ENCODE results near the gene SLC2A6.

Gene SLC2A6

DNA sequence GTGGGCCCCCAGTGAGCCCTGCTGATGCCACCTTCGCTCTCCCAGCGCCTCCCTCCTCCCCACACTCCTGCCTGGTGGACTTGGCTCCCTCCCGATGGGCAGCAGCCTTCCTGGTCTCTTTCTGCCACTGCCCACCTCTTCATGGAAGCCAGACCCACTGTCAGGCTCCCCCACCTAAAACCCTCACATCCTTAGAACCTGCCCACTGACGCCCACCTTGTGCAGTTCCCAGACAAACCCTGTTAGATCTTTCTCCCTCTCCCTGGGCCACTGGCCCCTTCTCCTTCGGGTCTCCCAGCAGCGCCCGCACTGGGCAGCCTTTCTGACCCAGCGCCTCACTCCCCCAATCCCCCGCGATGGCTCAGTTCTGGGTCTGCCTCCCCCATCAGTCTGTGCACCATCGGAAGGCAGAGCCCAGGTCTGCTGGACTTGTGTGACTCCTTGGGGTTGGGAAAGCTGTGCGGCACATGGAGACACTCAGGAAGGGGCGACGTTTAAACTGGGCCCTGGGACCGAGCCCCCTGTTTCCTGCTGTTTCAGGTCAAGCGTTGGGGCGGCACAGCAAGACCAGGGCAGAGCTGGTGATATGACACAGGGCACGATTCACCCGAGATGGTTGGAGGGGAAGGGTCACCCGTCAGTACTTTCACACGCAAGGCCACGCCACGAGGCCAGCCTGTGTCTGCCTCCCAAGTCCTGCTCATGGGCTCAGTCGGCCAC is 28.5 kb upstream of the SLC2A6 start:
- CTCF ChIA-PET: interaction anchor here (0.7 kb wide), 1 partner anchor 488 kb away, joined by 3 read pairs; no protein-coding TSS in a partner anchor
- TF ChIP-seq, protein P1, sequence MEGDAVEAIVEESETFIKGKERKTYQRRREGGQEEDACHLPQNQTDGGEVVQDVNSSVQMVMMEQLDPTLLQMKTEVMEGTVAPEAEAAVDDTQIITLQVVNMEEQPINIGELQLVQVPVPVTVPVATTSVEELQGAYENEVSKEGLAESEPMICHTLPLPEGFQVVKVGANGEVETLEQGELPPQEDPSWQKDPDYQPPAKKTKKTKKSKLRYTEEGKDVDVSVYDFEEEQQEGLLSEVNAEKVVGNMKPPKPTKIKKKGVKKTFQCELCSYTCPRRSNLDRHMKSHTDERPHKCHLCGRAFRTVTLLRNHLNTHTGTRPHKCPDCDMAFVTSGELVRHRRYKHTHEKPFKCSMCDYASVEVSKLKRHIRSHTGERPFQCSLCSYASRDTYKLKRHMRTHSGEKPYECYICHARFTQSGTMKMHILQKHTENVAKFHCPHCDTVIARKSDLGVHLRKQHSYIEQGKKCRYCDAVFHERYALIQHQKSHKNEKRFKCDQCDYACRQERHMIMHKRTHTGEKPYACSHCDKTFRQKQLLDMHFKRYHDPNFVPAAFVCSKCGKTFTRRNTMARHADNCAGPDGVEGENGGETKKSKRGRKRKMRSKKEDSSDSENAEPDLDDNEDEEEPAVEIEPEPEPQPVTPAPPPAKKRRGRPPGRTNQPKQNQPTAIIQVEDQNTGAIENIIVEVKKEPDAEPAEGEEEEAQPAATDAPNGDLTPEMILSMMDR (conservative IDR thresholded peaks at IDR 0.05; ENCODE audit: low read depth): no peak
- DNase-seq (ENCODE audit: low spot score): no peak
- peak overlapping the region; percentile 51 for H3K27ac ChIP-seq
- POLR2A ChIA-PET (ENCODE audit: low non-redundant PET): no interaction called here

DNA sequence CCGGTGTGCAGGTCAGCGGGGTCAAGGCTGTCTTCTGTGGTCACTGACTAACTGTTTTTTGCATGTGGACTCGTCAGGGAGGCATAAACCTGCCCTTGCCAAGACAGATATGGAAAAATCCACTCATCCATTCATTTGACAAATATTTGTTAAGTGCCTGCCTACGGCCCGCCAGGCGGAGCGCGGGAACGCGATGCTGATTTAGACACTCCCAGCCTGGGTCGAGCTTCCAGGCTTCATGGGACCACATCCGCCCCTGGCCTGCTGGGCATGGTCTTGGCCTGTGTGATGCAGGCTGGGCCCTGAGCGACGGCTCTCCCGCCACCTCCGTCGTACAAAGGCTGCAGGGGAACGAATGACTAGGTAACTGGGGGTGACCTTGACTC is 27.7 kb upstream of the SLC2A6 start:
- ChIA-PET CTCF (interaction anchor here (0.7 kb wide), 1 partner anchor 489 kb away, joined by 3 read pairs; no protein-coding TSS in a partner anchor), POLR2A (ENCODE audit: low non-redundant PET) (no interaction called here)
- H3K27ac ChIP-seq: peak overlapping the region; percentile 51
- peak; percentile 54 for DNase-seq (ENCODE audit: low spot score)
- TF ChIP-seq, protein P1 (conservative IDR thresholded peaks at IDR 0.05; ENCODE audit: low read depth): no peak

DNA sequence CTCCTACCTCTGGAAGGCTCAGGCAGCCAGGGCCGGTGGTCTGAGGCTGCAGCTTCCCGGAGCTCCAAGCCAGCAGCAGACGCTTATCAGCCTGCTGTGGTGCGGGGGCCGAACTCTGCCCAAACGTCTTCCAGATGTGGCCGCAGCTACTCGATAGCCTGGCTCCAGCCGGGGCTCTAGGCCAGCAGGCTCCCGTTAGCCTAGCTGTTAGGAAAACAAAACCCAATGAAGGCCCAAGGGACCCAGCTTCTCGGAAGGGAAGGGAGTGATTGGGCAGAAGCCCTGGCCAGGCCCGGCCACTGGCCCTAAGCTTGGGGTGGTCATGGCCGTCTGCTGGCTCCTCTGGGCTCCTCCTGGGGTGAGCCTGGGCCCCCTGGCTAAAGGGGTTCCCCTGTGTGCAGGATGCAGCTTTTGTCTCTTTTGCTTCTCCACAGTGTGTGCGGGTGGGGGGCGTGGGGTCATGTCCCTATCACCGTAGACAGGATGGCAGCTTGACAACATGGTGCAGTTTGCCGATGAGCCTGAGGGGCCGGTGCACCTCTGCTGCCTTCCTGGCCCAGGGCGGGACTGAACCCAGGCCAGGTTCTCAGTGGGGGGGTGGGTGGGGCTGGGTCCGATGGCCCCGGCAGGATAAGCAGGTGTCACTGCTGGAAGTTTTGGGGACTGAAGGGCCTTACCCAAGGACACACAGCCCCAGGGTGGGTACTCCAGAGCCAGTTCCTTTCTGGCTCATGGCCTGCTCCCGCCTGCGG is 27.2 kb upstream of the SLC2A6 start:
- TF ChIP-seq, protein P1 (conservative IDR thresholded peaks at IDR 0.05; ENCODE audit: low read depth): no peak
- DNase-seq (ENCODE audit: low spot score): no peak
- ChIA-PET POLR2A (ENCODE audit: low non-redundant PET) (interaction anchor here (0.6 kb wide), 1 partner anchor 473 kb away, joined by 8 read pairs; no protein-coding TSS in a partner anchor), CTCF (interaction anchor here (0.5 to 0.7 kb wide), 2 partner anchors 12 to 489 kb away, joined by 3 read pairs; no protein-coding TSS in a partner anchor)
- peak overlapping the region; percentile 51 for H3K27ac ChIP-seq

DNA sequence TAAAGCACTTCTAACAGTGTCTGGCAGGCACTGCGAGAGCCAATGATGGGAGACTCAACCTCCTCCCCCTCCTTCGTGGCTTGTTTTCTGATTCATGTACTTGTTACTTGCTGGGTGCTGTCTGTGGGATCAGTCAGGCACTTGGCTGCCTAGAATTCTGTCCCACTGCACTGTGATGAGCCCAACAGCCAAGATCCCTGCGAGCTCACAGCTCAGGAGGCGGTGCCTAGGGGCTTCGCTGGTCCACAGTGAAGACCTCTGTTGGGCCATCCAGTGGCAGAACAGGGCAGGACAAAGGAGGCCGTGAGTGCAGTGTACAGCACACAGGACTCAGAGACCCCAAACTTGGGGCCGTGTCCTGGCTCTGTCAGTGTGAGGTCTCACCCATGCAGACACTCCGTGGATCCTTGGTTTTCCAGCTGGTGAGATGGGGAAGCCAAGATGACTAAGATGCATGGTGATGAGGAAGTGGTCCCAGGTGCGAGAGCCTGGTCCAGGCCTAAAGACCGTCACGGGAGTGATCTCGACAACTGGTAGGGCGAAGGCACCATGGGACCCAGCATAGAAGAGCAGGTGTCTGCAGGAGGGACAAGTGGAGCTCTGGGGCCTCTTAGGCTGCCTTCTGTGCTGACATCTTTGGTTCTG is 26.4 kb upstream of the SLC2A6 start:
- POLR2A ChIA-PET (ENCODE audit: low non-redundant PET): interaction anchor here (0.6 kb wide), 1 partner anchor 472 kb away, joined by 8 read pairs; no protein-coding TSS in a partner anchor
- DNase-seq (ENCODE audit: low spot score): no peak
- H3K27ac ChIP-seq: no peak overlapping the region
- TF ChIP-seq, protein P1 (conservative IDR thresholded peaks at IDR 0.05; ENCODE audit: low read depth): no peak
- CTCF ChIA-PET: interaction anchor here (0.5 kb wide), 1 partner anchor 11 kb away, joined by 3 read pairs; no protein-coding TSS in a partner anchor

DNA sequence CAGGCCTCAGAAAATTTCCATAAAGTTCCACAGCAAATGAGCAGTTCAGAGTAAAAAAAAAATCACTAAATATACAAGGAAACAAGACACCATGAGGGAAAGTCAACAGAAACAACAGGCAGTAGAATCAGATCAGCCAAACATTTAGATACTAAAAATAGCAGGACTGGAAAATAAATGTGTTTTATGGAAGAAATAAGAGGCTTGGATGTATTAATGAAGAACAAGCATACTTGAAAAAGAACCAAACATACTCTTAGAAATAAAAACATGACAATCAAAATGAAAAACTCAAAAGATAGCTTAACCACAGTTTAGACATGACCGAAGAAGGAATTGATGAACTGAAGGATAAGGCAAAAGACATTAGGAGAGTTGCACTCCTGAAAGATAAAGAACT is 23.2 kb upstream of the SLC2A6 start:
- no peak for DNase-seq (ENCODE audit: low spot score)
- H3K27ac ChIP-seq: no peak overlapping the region
- POLR2A ChIA-PET (ENCODE audit: low non-redundant PET): no interaction called here
- CTCF ChIA-PET: no interaction called here
- TF ChIP-seq, protein P1 (conservative IDR thresholded peaks at IDR 0.05; ENCODE audit: low read depth): no peak

DNA sequence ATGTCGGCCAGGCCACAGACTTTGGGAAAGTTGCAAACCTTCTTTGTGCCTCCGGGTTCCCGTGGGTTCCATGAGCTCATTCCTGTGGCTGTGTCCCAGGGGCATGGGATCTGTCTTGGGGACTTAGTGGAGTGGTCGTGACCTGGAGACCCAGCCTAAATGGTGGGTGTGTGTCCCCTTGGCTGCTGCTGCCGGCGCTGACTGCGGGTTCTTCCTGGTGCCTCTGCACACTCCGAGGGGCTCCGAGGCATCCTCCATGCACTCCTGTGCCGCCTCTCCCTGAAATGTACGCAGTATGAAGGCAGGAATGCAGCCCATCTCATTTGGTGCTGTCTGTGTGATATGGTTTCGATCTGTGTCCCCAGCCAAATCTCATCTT is 21.0 kb upstream of the SLC2A6 start:
- POLR2A ChIA-PET (ENCODE audit: low non-redundant PET): no interaction called here
- CTCF ChIA-PET: interaction anchor here (0.6 to 1.6 kb wide), 3 partner anchors 13 to 503 kb away, joined by 3 to 5 read pairs (median 4); no protein-coding TSS in a partner anchor
- TF ChIP-seq, protein P1 (conservative IDR thresholded peaks at IDR 0.05; ENCODE audit: low read depth): no peak
- no peak for DNase-seq (ENCODE audit: low spot score)
- no peak overlapping the region for H3K27ac ChIP-seq

All from RWPE1 (cell line).